ENCODE measurements around the gene FRAS1.

DNA sequence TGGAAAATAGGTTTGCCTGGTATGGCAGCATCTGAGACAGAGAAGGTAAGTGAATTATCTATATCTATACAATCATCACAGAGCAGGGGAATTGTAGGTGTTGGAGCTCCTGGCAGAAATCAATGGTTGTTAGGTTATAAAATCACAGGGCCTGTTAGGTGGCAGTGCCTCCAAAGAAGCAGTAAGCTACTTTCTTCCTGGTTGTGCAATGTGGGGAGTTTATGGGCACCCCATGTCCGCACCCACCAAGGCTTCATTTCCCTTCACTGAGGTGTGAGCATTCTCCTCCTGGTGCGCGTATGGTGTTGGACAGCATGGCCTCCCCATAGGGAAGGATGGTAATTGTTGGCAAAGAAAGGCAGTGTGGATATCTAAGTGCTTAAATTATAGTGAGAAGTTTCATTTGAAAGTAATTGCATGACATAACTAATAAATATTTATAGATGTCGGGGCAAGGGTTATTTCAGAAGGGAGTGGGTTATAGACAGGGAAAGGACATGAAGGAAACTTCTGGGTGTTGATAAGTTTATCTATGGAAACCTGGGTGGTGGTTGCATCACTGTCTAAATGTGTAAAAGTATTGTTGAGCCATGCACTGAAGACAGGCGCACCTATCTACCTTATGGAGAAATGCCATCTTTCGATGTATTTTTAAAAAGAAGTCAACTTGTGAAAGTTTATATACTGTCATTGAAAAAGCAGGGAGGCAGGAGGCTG, 153.7 kb downstream of the FRAS1 start:
- TF ChIP-seq, protein P1, sequence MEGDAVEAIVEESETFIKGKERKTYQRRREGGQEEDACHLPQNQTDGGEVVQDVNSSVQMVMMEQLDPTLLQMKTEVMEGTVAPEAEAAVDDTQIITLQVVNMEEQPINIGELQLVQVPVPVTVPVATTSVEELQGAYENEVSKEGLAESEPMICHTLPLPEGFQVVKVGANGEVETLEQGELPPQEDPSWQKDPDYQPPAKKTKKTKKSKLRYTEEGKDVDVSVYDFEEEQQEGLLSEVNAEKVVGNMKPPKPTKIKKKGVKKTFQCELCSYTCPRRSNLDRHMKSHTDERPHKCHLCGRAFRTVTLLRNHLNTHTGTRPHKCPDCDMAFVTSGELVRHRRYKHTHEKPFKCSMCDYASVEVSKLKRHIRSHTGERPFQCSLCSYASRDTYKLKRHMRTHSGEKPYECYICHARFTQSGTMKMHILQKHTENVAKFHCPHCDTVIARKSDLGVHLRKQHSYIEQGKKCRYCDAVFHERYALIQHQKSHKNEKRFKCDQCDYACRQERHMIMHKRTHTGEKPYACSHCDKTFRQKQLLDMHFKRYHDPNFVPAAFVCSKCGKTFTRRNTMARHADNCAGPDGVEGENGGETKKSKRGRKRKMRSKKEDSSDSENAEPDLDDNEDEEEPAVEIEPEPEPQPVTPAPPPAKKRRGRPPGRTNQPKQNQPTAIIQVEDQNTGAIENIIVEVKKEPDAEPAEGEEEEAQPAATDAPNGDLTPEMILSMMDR (conservative IDR thresholded peaks at IDR 0.05 in 1 of 2, IDR thresholded peaks at IDR 0.05 in 1 of 2; ENCODE audit: low read depth in 1 of 2, low read length in 2 of 2): no peak
- no peak for TF ChIP-seq EZH2 (IDR thresholded peaks at IDR 0.05; ENCODE audit: low read length, missing control alignments)

Data from fibroblast of lung (primary cell).